ENCODE results near the gene GRIA1. TPM values are rescaled to one million over a fixed set of nuclear protein-coding genes. Genes with fewer than 3 reads are reported as not detected.

The GRIA1 gene
- total RNA-seq, 1 experiment from 2014 or later, result not detected

- Histone ChIP-seq H3K9me3 (ENCODE audit: control insufficient read depth, insufficient read depth, low read depth, low read length) (no peaks in the 10 kb centered on the region), H3K4me1 (ENCODE audit: control insufficient read depth, insufficient read depth, low read length) (no peaks in the 10 kb centered on the region), H3K36me3 (ENCODE audit: control insufficient read depth, insufficient read depth, low read length) (no peaks in the 10 kb centered on the region), H3K4me3 (ENCODE audit: low read depth in 2 of 2, low read length in 2 of 2) (no peak overlapping the region), H3K27ac (ENCODE audit: low read length) (no peak overlapping the region), H3K27me3 (ENCODE audit: control insufficient read depth, insufficient read depth, low read length) (no peaks in the 10 kb centered on the region)
- ChIA-PET CTCF (no interaction called here), POLR2A (no interaction called here)
- intact Hi-C loops (cut with micrococcal nuclease; ENCODE audit: unreplicated experiment), result no loop called here
- TF ChIP-seq CTCF (IDR thresholded peaks at IDR 0.05), result no peak
- TF ChIP-seq REST (IDR thresholded peaks at IDR 0.05; ENCODE audit: insufficient read depth in 1 of 2, low read depth in 2 of 2, low read length in 1 of 2), result no peak
- TF ChIP-seq TCF7L2 (IDR thresholded peaks at IDR 0.05; ENCODE audit: low read depth, low read length), result no peak
- no peak for TF ChIP-seq POLR2AphosphoS5 (IDR thresholded peaks at IDR 0.05; ENCODE audit: low read depth, low read length)
- no peak for TF ChIP-seq SIN3A (IDR thresholded peaks at IDR 0.05; ENCODE audit: borderline replicate concordance, insufficient read depth, low read depth, low read length)
- DNase-seq (ENCODE audit: low read depth, low spot score) (no peak), ATAC-seq (no peak)
- in situ Hi-C loops (cut with HindIII; ENCODE audit: low pct_unique_long_range_greater_than_20kb, low sequenced_read_pairs), result no loop called here
- no TSS peak for BruUV-seq (replicated peaks)
These were observed 75.4 kb downstream of the GRIA1 start for GRCh38 chr5:153565822-153566221.

GRCh38 chr5:153569036-153569435 lies 78.6 kb downstream of the GRIA1 start:
- in situ Hi-C loops (cut with HindIII; ENCODE audit: low pct_unique_long_range_greater_than_20kb, low sequenced_read_pairs) (no loop called here), intact Hi-C loops (cut with micrococcal nuclease; ENCODE audit: unreplicated experiment) (no loop called here)
- Histone ChIP-seq H3K36me3 (ENCODE audit: control insufficient read depth, insufficient read depth, low read length) (no peaks in the 10 kb centered on the region), H3K27me3 (ENCODE audit: control insufficient read depth, insufficient read depth, low read length) (no peaks in the 10 kb centered on the region), H3K9me3 (ENCODE audit: control insufficient read depth, insufficient read depth, low read depth, low read length) (no peaks in the 10 kb centered on the region), H3K4me3 (ENCODE audit: low read depth in 2 of 2, low read length in 2 of 2) (no peak overlapping the region), H3K4me1 (ENCODE audit: control insufficient read depth, insufficient read depth, low read length) (no peaks in the 10 kb centered on the region), H3K27ac (ENCODE audit: low read length) (no peak overlapping the region)
- POLR2A ChIA-PET, result no interaction called here
- BruUV-seq (replicated peaks), result no TSS peak
- no peak for TF ChIP-seq SIN3A (IDR thresholded peaks at IDR 0.05; ENCODE audit: borderline replicate concordance, insufficient read depth, low read depth, low read length)
- TF ChIP-seq CTCF (IDR thresholded peaks at IDR 0.05), result no peak
- no peak for TF ChIP-seq POLR2AphosphoS5 (IDR thresholded peaks at IDR 0.05; ENCODE audit: low read depth, low read length)
- no peak for TF ChIP-seq REST (IDR thresholded peaks at IDR 0.05; ENCODE audit: insufficient read depth in 1 of 2, low read depth in 2 of 2, low read length in 1 of 2)
- no peak for TF ChIP-seq TCF7L2 (IDR thresholded peaks at IDR 0.05; ENCODE audit: low read depth, low read length)
- CTCF ChIA-PET, result no interaction called here
- ATAC-seq, result no peak
- no peak for DNase-seq (ENCODE audit: low read depth, low spot score)
